HG03354 (cell line): Measurements from ENCODE around the gene CTSE.
"Not testable (repeated sequence)": the region's sequence is repeated elsewhere in the genome, so short reads cannot be mapped to it uniquely, and the experiment has no call there.

Experiments used
- ATAC-seq: cut with Tn5 transposase; IDR thresholded peaks from one replicate; pipeline ENCODE4 v1.9.1; 2021; ENCODE audit warnings: mild to moderate bottlenecking; ENCODE audit not compliant: unreplicated experiment, poor library complexity, severe bottlenecking

CTSE gene

GRCh38 chr1:206023695-206024094 lies at the start of gene CTSE:
TSS of gene CTSE (minus strand) at chr1:206023895. CDS start at chr1:206023791, 104 bp downstream.
- no peak for ATAC-seq

GRCh38 chr1:206070627-206071304 lies 47.1 kb upstream of the CTSE start:
- ATAC-seq = no peak

GRCh38 chr1:206068314-206068713 lies 44.6 kb upstream of the CTSE start:
- no peak for ATAC-seq

- ATAC-seq = peak; percentile 64
These were observed 44.0 kb upstream of the CTSE start for GRCh38 chr1:206067486-206068227.

GRCh38 chr1:206066479-206067171 lies 42.9 kb upstream of the CTSE start:
- peak; percentile 84 for ATAC-seq

GRCh38 chr1:206065547-206066145 lies 42.0 kb upstream of the CTSE start:
- no peak for ATAC-seq

- not testable (repeated sequence) for ATAC-seq
These were observed 40.8 kb upstream of the CTSE start for GRCh38 chr1:206064501-206064900.

- not testable (repeated sequence) for ATAC-seq
These were observed 40.3 kb upstream of the CTSE start for GRCh38 chr1:206064001-206064400.

- ATAC-seq = no peak
These were observed 38.8 kb upstream of the CTSE start for GRCh38 chr1:206062464-206062863.

- no peak for ATAC-seq
These were observed 37.1 kb upstream of the CTSE start for GRCh38 chr1:206060844-206061243.

GRCh38 chr1:206059355-206059915 lies 35.7 kb upstream of the CTSE start:
- ATAC-seq = no peak

GRCh38 chr1:206058927-206059292 lies 35.2 kb upstream of the CTSE start:
- no peak for ATAC-seq

GRCh38 chr1:206058289-206058926 lies 34.7 kb upstream of the CTSE start:
- not testable (repeated sequence) for ATAC-seq

- not testable (repeated sequence) for ATAC-seq
These were observed 32.1 kb upstream of the CTSE start for GRCh38 chr1:206055639-206056323.

GRCh38 chr1:206055069-206055625 lies 31.5 kb upstream of the CTSE start:
- ATAC-seq = not testable (repeated sequence)

- not testable (repeated sequence) for ATAC-seq
These were observed 29.9 kb upstream of the CTSE start for GRCh38 chr1:206053616-206054015.

GRCh38 chr1:206052919-206053610 lies 29.4 kb upstream of the CTSE start, which contains the start of gene RHEX:
TSS of gene RHEX (plus strand) at chr1:206053173. CDS start at chr1:206097829, 44,656 bp downstream.
- ATAC-seq = not testable (repeated sequence)
